ENCODE results near the gene NINL.
A peak's percentile ranks its signal among the peaks of the same experiment; 100 is the strongest.
"Not testable (repeated sequence)": the region's sequence is repeated elsewhere in the genome, so short reads cannot be mapped to it uniquely, and the experiment has no call there.

The NINL gene

GRCh38 chr20:25608774-25609173 lies 23.4 kb upstream of the NINL start:
- in situ Hi-C loops (cut with HindIII; ENCODE audit: low pct_unique_long_range_greater_than_20kb, low sequenced_read_pairs): no loop called here
- DNase-seq (ENCODE audit: low read depth in 1 of 2, low spot score in 1 of 2): no peak
- no peak for TF ChIP-seq JUND (IDR thresholded peaks at IDR 0.05; ENCODE audit: low read depth)

GRCh38 chr20:25606094-25606695 lies 20.9 kb upstream of the NINL start:
- DNase-seq (ENCODE audit: low read depth in 1 of 2, low spot score in 1 of 2): no peak
- in situ Hi-C loops (cut with HindIII; ENCODE audit: low pct_unique_long_range_greater_than_20kb, low sequenced_read_pairs): no loop called here
- no peak for TF ChIP-seq JUND (IDR thresholded peaks at IDR 0.05; ENCODE audit: low read depth)

- DNase-seq (ENCODE audit: low read depth in 1 of 2, low spot score in 1 of 2): no peak
- TF ChIP-seq JUND (IDR thresholded peaks at IDR 0.05; ENCODE audit: low read depth): no peak
- in situ Hi-C loops (cut with HindIII; ENCODE audit: low pct_unique_long_range_greater_than_20kb, low sequenced_read_pairs): no loop called here
Measured at GRCh38 chr20:25605148-25605547, 19.8 kb upstream of the NINL start.

GRCh38 chr20:25604611-25605010 lies 19.3 kb upstream of the NINL start:
- DNase-seq (ENCODE audit: low read depth in 1 of 2, low spot score in 1 of 2): no peak
- in situ Hi-C loops (cut with HindIII; ENCODE audit: low pct_unique_long_range_greater_than_20kb, low sequenced_read_pairs): no loop called here
- no peak for TF ChIP-seq JUND (IDR thresholded peaks at IDR 0.05; ENCODE audit: low read depth)

GRCh38 chr20:25602914-25603309 lies 17.6 kb upstream of the NINL start:
- DNase-seq (ENCODE audit: low read depth in 1 of 2, low spot score in 1 of 2); in situ Hi-C loops (cut with HindIII; ENCODE audit: low pct_unique_long_range_greater_than_20kb, low sequenced_read_pairs): not testable (repeated sequence)

GRCh38 chr20:25602191-25602913 lies 17.0 kb upstream of the NINL start:
- in situ Hi-C loops (cut with HindIII; ENCODE audit: low pct_unique_long_range_greater_than_20kb, low sequenced_read_pairs); DNase-seq (ENCODE audit: low read depth in 1 of 2, low spot score in 1 of 2): not testable (repeated sequence)

- TF ChIP-seq JUND (IDR thresholded peaks at IDR 0.05; ENCODE audit: low read depth): no peak
- no peak for DNase-seq (ENCODE audit: low read depth in 1 of 2, low spot score in 1 of 2)
- in situ Hi-C loops (cut with HindIII; ENCODE audit: low pct_unique_long_range_greater_than_20kb, low sequenced_read_pairs): no loop called here
Measured at GRCh38 chr20:25601659-25602058, 16.3 kb upstream of the NINL start.

GRCh38 chr20:25600632-25601031 lies 15.3 kb upstream of the NINL start:
- in situ Hi-C loops (cut with HindIII; ENCODE audit: low pct_unique_long_range_greater_than_20kb, low sequenced_read_pairs): no loop called here
- TF ChIP-seq JUND (IDR thresholded peaks at IDR 0.05; ENCODE audit: low read depth): no peak
- DNase-seq (ENCODE audit: low read depth in 1 of 2, low spot score in 1 of 2): peak in 1 of 2 experiments; percentile 5

GRCh38 chr20:25592135-25592852 lies 7.0 kb upstream of the NINL start:
- TF ChIP-seq JUND (IDR thresholded peaks at IDR 0.05; ENCODE audit: low read depth): no peak
- in situ Hi-C loops (cut with HindIII; ENCODE audit: low pct_unique_long_range_greater_than_20kb, low sequenced_read_pairs): no loop called here

GRCh38 chr20:25590778-25591177 lies 5.4 kb upstream of the NINL start:
- in situ Hi-C loops (cut with HindIII; ENCODE audit: low pct_unique_long_range_greater_than_20kb, low sequenced_read_pairs); DNase-seq (ENCODE audit: low read depth in 1 of 2, low spot score in 1 of 2): not testable (repeated sequence)

More at GRCh38 chr20:25592135-25592852, 7.0 kb upstream of the NINL start:
- DNase-seq (ENCODE audit: low read depth in 1 of 2, low spot score in 1 of 2): no peak

- in situ Hi-C loops (cut with HindIII; ENCODE audit: low pct_unique_long_range_greater_than_20kb, low sequenced_read_pairs): no loop called here
- no peak for TF ChIP-seq JUND (IDR thresholded peaks at IDR 0.05; ENCODE audit: low read depth)
- DNase-seq (ENCODE audit: low read depth in 1 of 2, low spot score in 1 of 2): no peak
Measured at GRCh38 chr20:25588491-25588890, 3.2 kb upstream of the NINL start.

GRCh38 chr20:25587536-25587935 lies 2.2 kb upstream of the NINL start:
- DNase-seq (ENCODE audit: low read depth in 1 of 2, low spot score in 1 of 2): no peak
- no peak for TF ChIP-seq JUND (IDR thresholded peaks at IDR 0.05; ENCODE audit: low read depth)
- in situ Hi-C loops (cut with HindIII; ENCODE audit: low pct_unique_long_range_greater_than_20kb, low sequenced_read_pairs): no loop called here

GRCh38 chr20:25586877-25587276 lies 1.5 kb upstream of the NINL start:
- in situ Hi-C loops (cut with HindIII; ENCODE audit: low pct_unique_long_range_greater_than_20kb, low sequenced_read_pairs): no loop called here
- no peak for TF ChIP-seq JUND (IDR thresholded peaks at IDR 0.05; ENCODE audit: low read depth)
- DNase-seq (ENCODE audit: low read depth in 1 of 2, low spot score in 1 of 2): no peak

- in situ Hi-C loops (cut with HindIII; ENCODE audit: low pct_unique_long_range_greater_than_20kb, low sequenced_read_pairs); DNase-seq (ENCODE audit: low read depth in 1 of 2, low spot score in 1 of 2): not testable (repeated sequence)
Measured at GRCh38 chr20:25583607-25584006, 1.7 kb downstream of the NINL start.
